UCSD-AML1 (cell line): ENCODE data around the gene DVL1.

Experiments used
- DNase-seq: peaks from one replicate; lab custom pipeline; 2025; ENCODE audit not compliant: unreplicated experiment; lab: John Stamatoyannopoulos, UW

Gene DVL1

GRCh38 chr1:1299686-1300351 lies 49.4 kb downstream of the DVL1 start:
- DNase-seq, result no peak

- no peak for DNase-seq
Observed at GRCh38 chr1:1298861-1299685, 50.1 kb downstream of the DVL1 start.

GRCh38 chr1:1297802-1298424 lies 51.3 kb downstream of the DVL1 start:
- no peak for DNase-seq

- DNase-seq, result no peak
Observed at GRCh38 chr1:1296070-1297061, 52.9 kb downstream of the DVL1 start.

- DNase-seq, result no peak
Observed at GRCh38 chr1:1295154-1295923, 53.9 kb downstream of the DVL1 start.

- no peak for DNase-seq
Observed at GRCh38 chr1:1294250-1294890, 54.8 kb downstream of the DVL1 start.

- DNase-seq, result no peak
Observed at GRCh38 chr1:1293263-1294249, 55.7 kb downstream of the DVL1 start.

GRCh38 chr1:1292851-1293250 lies 56.4 kb downstream of the DVL1 start:
- no peak for DNase-seq

- DNase-seq, result no peak
Observed at GRCh38 chr1:1292442-1292779, 56.8 kb downstream of the DVL1 start.

- peak; percentile 39 for DNase-seq
Observed at GRCh38 chr1:1291548-1292441, 57.4 kb downstream of the DVL1 start.

- no peak for DNase-seq
Observed at GRCh38 chr1:1291023-1291528, 58.1 kb downstream of the DVL1 start.

- DNase-seq, result peak; percentile 75
Observed at GRCh38 chr1:1290238-1290731, 58.9 kb downstream of the DVL1 start.

GRCh38 chr1:1287288-1288110 lies 61.7 kb downstream of the DVL1 start:
- no peak for DNase-seq

- no peak for DNase-seq
Observed at GRCh38 chr1:1286313-1287261, 62.6 kb downstream of the DVL1 start.

GRCh38 chr1:1285611-1286311 lies 63.5 kb downstream of the DVL1 start:
- no peak for DNase-seq
